ENCODE measurements around the gene DYNLT1. TPM values are rescaled to one million over a fixed set of nuclear protein-coding genes. Genes with fewer than 3 reads are reported as not detected.

DYNLT1 gene
- total and polyA plus RNA-seq, 2 experiments from 2014 or later: 82.6 to 219 TPM

DNA sequence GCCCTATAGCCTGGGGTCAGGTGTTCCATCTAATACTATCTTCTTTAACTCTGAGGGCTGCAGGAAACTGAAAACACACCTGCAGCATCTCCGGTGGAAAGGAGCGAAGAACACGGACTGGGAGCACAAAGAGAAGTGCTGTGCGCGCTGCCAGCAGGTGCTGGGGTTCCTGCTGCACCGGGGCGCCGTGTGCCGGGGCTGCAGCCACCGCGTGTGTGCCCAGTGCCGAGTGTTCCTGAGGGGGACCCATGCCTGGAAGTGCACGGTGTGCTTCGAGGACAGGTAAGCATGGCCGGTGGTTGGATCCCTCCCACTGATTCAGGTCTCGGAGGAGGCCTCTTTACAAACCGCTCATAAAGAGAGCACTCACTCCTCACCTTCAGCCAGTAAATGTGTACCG is 20.8 kb upstream of the DYNLT1 start:
- no peak overlapping the region for H3K27ac ChIP-seq
- H2AFZ ChIP-seq: no peak overlapping the region
- H3K4me3 ChIP-seq: no peak overlapping the region
- no peaks in the 10 kb centered on the region for H3K36me3 ChIP-seq (replicated peaks; ENCODE audit: insufficient read depth, low read depth)
- H3K4me2 ChIP-seq: no peak overlapping the region
- DNase-seq (ENCODE audit: low spot score): no peak
- H3K4me1 ChIP-seq (ENCODE audit: insufficient read depth): peaks cover 32% of the 10 kb centered on the region
- H3K9me3 ChIP-seq (ENCODE audit: low read depth): no peaks in the 10 kb centered on the region
- no peaks in the 10 kb centered on the region for H3K27me3 ChIP-seq
- H3K79me2 ChIP-seq: no peaks in the 10 kb centered on the region
- H3K9me2 ChIP-seq (replicated peaks; ENCODE audit: insufficient read depth): no peaks in the 10 kb centered on the region
- whole genome bisulfite sequencing (ENCODE audit: low lambda C conversion rate, missing lambda C conversion rate): 97% methylated on average over 18 of the region's 18 CpGs
- no peaks in the 10 kb centered on the region for H4K20me1 ChIP-seq (ENCODE audit: insufficient read depth, poor library complexity, severe bottlenecking)
- TF ChIP-seq EZH2 (IDR thresholded peaks at IDR 0.05; ENCODE audit: borderline replicate concordance): no peak
- TF ChIP-seq, protein P1, sequence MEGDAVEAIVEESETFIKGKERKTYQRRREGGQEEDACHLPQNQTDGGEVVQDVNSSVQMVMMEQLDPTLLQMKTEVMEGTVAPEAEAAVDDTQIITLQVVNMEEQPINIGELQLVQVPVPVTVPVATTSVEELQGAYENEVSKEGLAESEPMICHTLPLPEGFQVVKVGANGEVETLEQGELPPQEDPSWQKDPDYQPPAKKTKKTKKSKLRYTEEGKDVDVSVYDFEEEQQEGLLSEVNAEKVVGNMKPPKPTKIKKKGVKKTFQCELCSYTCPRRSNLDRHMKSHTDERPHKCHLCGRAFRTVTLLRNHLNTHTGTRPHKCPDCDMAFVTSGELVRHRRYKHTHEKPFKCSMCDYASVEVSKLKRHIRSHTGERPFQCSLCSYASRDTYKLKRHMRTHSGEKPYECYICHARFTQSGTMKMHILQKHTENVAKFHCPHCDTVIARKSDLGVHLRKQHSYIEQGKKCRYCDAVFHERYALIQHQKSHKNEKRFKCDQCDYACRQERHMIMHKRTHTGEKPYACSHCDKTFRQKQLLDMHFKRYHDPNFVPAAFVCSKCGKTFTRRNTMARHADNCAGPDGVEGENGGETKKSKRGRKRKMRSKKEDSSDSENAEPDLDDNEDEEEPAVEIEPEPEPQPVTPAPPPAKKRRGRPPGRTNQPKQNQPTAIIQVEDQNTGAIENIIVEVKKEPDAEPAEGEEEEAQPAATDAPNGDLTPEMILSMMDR (IDR thresholded peaks at IDR 0.05; ENCODE audit: poor library complexity): no peak
- TF ChIP-seq EZH2phosphoT487 (IDR thresholded peaks at IDR 0.05; ENCODE audit: low read depth, severe bottlenecking, unreplicated experiment): no peak

DNA sequence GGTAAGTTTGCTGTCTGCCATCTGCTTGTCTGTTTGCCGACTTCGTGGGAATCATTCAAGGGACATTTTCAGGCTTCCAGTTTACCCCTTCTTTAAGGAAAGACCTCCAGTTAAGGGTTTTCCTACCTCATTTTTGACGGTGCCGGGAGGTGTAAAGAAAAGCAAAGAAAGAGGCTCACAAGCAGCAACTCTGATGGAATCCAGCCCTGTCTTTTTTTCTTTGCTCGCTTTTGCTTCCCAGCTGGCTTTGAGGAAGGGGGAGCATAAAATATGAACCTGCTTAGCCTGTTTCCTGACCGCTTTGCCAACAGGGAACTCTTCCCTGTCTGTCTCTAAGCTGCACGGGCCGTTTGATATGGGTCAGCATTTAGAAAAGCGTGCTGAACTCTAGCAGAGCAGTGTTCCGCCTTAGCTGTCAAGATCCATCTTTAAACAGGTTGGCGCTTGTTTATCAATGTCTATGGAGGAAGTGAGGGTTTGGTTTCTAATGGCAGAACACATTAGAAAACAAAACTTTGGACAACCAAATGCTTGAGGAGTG is 19.2 kb upstream of the DYNLT1 start:
- H3K9me3 ChIP-seq (ENCODE audit: low read depth): no peaks in the 10 kb centered on the region
- H3K27me3 ChIP-seq: no peaks in the 10 kb centered on the region
- no peak for DNase-seq (ENCODE audit: low spot score)
- no peak overlapping the region for H3K4me3 ChIP-seq
- H3K4me2 ChIP-seq: peak overlapping the region; percentile 74
- TF ChIP-seq EZH2phosphoT487 (IDR thresholded peaks at IDR 0.05; ENCODE audit: low read depth, severe bottlenecking, unreplicated experiment): no peak
- no peak for TF ChIP-seq EZH2 (IDR thresholded peaks at IDR 0.05; ENCODE audit: borderline replicate concordance)
- TF ChIP-seq, protein P1 (IDR thresholded peaks at IDR 0.05; ENCODE audit: poor library complexity): no peak
- 32% methylated on average over 11 of the region's 11 CpGs for WGBS (ENCODE audit: low lambda C conversion rate, missing lambda C conversion rate)
- peaks cover 32% of the 10 kb centered on the region for H3K4me1 ChIP-seq (ENCODE audit: insufficient read depth)
- H3K36me3 ChIP-seq (replicated peaks; ENCODE audit: insufficient read depth, low read depth): no peaks in the 10 kb centered on the region
- no peaks in the 10 kb centered on the region for H4K20me1 ChIP-seq (ENCODE audit: insufficient read depth, poor library complexity, severe bottlenecking)
- H3K27ac ChIP-seq: peak overlapping the region; percentile 75
- H2AFZ ChIP-seq: peak overlapping the region; percentile 68
- no peaks in the 10 kb centered on the region for H3K79me2 ChIP-seq
- H3K9me2 ChIP-seq (replicated peaks; ENCODE audit: insufficient read depth): no peaks in the 10 kb centered on the region

DNA sequence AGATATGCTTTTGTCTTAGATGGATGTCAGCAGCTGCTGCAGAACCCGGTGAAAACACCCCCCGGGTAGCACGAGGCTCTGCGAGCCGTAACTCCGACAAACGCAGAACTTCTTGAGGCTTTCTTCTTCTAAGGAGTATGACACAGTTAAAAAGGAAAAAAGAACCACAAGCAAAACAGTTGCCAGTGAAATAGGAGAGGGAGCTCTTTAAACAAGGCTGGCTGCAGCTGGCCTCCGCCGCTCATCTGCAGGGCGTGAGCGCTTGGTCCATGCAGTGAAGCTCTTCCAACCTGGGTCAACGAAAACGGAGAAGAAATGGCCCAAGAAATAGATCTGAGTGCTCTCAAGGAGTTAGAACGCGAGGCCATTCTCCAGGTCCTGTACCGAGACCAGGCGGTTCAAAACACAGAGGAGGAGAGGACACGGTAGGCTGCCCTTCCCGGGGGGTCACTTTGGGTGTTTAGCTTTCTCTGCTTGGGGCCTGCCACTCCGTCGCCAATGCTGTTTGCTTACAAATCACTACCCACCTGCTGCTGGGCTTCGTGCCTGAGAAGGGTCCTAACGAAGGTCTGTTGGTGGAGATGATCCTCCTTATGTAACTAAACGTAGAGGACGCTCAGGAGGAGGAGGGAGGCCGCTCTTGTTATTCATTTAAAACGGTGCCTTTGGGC is 18.5 kb upstream of the DYNLT1 start:
- Histone ChIP-seq H3K27ac (peak overlapping the region; percentile 75), H3K4me3 (no peak overlapping the region)

More for the DNA sequence above, 18.5 kb upstream of the DYNLT1 start:
- Histone ChIP-seq H3K36me3 (replicated peaks; ENCODE audit: insufficient read depth, low read depth) (no peaks in the 10 kb centered on the region), H3K4me2 (peak overlapping the region; percentile 74), H3K79me2 (no peaks in the 10 kb centered on the region), H2AFZ (peak overlapping the region; percentile 68), H3K9me2 (replicated peaks; ENCODE audit: insufficient read depth) (no peaks in the 10 kb centered on the region), H3K27me3 (no peaks in the 10 kb centered on the region), H3K4me1 (ENCODE audit: insufficient read depth) (peaks cover 32% of the 10 kb centered on the region), H4K20me1 (ENCODE audit: insufficient read depth, poor library complexity, severe bottlenecking) (no peaks in the 10 kb centered on the region), H3K9me3 (ENCODE audit: low read depth) (no peaks in the 10 kb centered on the region)
- TF ChIP-seq EZH2phosphoT487 (IDR thresholded peaks at IDR 0.05; ENCODE audit: low read depth, severe bottlenecking, unreplicated experiment): no peak
- TF ChIP-seq, protein P1 (IDR thresholded peaks at IDR 0.05; ENCODE audit: poor library complexity): no peak
- WGBS (ENCODE audit: low lambda C conversion rate, missing lambda C conversion rate): 37% methylated on average over 27 of the region's 27 CpGs
- DNase-seq (ENCODE audit: low spot score): no peak
